ENCODE results near the gene SFXN5.

The SFXN5 gene

GRCh38 chr2:72972352-72973136 lies 99.0 kb downstream of the SFXN5 start:
- DNase-seq: no peak

DNA sequence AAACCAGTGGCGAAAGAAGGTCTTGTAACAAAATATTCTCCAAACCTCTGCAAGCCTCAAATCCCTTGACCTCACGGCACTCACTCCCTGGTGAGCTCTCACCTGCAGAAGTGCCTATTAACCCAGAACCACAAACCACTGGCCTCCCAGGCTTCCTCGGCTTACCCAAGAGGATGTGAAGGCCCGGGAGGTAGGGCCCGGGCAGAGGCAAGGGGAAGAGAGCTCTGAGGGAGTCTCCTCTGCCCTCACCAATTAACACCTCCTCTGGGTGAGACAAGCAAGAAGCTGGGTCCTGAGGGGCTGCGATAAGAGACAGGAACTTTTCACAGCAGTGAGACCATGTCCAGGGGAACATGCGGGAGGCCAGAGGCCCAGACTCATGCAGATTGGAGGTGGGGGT lies 100.5 kb downstream of the SFXN5 start:
- no peak for DNase-seq

- DNase-seq: no peak
These were observed 101.8 kb downstream of the SFXN5 start for GRCh38 chr2:72969706-72970105.

- no peak for DNase-seq
These were observed 103.2 kb downstream of the SFXN5 start for GRCh38 chr2:72968286-72968685.

DNA sequence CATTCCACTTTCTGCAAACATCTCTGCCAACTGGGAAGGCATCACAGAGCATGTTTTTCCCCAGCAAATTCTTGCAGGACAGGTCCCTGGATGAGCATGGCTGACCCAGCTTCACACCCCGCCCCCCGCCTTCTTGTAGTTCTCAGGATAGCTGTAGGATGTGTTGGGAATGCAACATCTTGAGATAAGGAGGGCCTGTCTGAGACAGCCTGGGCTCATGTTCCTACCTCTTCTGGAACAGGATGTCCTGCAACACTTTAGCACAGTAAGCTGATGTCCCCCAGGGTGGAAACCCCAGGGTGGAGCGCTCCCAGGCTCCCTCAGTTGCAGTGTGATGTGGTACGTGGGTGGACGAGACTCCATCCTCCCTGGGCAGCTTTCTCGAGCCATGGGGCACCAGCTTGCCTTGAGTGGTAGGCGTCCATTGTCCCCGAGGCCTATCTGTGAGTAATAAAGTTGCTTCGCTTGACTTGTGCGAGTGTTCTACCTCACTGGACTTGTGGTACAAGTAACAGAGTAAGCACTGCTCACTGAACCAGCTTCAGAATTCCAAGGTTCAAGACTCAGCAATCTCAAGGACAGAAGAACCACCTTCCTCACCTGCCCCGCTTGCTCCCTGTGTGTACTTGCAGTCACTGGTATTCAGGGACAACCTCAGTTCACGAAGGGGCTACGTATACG lies 105.6 kb downstream of the SFXN5 start:
- no peak for DNase-seq

DNA sequence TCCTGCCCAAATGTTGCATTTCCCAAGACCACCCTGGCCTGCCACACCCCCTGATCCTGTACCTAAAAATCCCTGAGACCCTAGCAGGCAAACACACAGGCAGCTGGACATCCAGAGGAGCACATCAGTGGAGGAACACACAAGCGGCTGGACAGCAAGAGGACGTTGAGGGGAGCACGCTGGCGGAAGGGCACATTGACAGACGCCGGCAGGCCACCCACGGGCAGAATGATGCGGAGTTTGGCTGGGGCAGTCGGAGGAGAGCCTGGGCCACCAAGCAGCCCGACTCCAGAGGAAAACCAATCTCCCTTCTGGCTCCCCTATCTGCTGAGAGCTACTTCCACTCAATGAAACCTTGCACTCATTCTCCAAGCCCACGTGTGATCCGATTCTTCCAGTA lies 106.5 kb downstream of the SFXN5 start:
- no peak for DNase-seq

GRCh38 chr2:72964146-72964525 lies 107.4 kb downstream of the SFXN5 start:
- no peak for DNase-seq

- DNase-seq: no peak
These were observed 107.9 kb downstream of the SFXN5 start for GRCh38 chr2:72963423-72964145.

GRCh38 chr2:72962911-72963310 lies 108.6 kb downstream of the SFXN5 start:
- no peak for DNase-seq

- DNase-seq: no peak
These were observed 109.6 kb downstream of the SFXN5 start for GRCh38 chr2:72961853-72962468.

- DNase-seq: no peak
These were observed 110.3 kb downstream of the SFXN5 start for GRCh38 chr2:72961036-72961720.

- DNase-seq: no peak
These were observed 111.2 kb downstream of the SFXN5 start for GRCh38 chr2:72959995-72960981.

GRCh38 chr2:72959554-72959953 lies 112.0 kb downstream of the SFXN5 start:
- no peak for DNase-seq

- no peak for DNase-seq
These were observed 112.7 kb downstream of the SFXN5 start for GRCh38 chr2:72958542-72959385.

- DNase-seq: no peak
These were observed 114.6 kb downstream of the SFXN5 start for GRCh38 chr2:72956936-72957335.

DNA sequence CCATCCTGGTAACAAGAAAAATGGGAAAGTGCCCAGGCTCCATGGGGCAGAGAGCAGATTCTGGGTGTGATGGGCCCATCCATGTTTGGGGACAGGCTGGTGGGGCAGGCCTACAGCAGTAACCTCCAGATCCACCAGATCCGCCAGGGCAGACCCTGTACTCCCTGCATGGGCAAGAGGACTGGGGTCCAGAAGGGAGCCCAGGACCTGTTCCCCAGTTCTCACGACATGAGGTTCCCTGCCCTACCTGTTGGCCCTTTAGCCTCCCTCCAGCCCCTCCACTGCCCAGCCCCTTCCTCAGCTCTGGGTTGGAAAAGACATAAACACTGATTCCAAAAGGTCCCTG lies 115.5 kb downstream of the SFXN5 start:
- no peak for DNase-seq

DNA sequence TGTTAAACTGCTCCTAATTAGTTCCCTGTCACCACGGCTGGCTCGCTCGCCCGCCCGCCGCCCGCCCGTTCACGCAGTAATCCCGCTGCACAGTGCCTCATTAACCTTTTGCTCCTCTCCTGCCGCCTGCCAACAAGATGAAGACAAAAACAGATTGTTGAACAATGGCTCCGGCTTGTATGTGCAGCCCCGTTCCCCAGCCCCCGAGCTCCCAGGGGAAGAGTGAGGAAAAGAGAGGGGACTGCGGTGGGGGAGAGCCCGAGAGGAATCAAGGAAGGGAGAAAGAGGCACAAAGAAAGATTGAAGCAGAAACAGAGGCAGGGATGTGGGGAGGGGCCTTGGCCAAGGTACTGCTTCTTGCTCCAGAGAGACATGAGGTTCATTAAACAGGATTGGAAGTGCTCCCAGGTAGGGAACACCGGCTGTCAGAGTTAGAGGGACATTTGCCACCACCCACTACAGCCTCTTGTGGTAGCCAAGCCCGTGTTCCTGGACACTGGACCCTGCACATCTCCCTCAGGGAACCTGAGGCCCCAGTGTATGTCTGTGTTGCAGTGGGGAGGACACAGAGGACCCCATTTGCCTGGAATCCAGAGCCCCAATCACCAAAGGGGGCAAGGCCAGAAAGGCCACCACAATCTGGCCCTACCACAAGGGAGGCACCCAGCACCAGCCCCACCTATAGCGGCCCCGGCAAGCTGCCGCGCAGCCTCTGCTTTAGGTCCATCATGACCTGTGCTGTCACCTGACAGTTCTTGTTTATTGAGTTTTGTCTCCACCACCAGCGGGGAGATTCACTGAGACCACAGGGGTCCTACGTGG lies 116.1 kb downstream of the SFXN5 start:
- no peak for DNase-seq

GRCh38 chr2:72954376-72955227 lies 116.9 kb downstream of the SFXN5 start:
- DNase-seq: no peak

GRCh38 chr2:72953976-72954375 lies 117.5 kb downstream of the SFXN5 start:
- no peak for DNase-seq

All from NCI-H187 treated with DMSO at 0.1 percent for 48 hours (cell line).